GM23248 (cell line): Measurements from ENCODE around the gene GNAI1.

Experiments used
- EZH2 ChIP-seq: fragments of 200-600 bp; sonication (generic); IDR thresholded peaks from 2 replicates; pipeline ENCODE4 v1.6.1; 2018; ENCODE audit warnings: antibody characterized with exemption, mild to moderate bottlenecking; ENCODE audit not compliant: insufficient read depth, poor library complexity, severe bottlenecking
- EZH2phosphoT487 ChIP-seq: fragments of 200-600 bp; sonication (generic); IDR thresholded peaks from 2 replicates; pipeline ENCODE4 v1.6.1; 2018; ENCODE audit warnings: antibody characterized with exemption, moderate library complexity, mild to moderate bottlenecking, low read depth; ENCODE audit not compliant: insufficient read depth

DNA sequence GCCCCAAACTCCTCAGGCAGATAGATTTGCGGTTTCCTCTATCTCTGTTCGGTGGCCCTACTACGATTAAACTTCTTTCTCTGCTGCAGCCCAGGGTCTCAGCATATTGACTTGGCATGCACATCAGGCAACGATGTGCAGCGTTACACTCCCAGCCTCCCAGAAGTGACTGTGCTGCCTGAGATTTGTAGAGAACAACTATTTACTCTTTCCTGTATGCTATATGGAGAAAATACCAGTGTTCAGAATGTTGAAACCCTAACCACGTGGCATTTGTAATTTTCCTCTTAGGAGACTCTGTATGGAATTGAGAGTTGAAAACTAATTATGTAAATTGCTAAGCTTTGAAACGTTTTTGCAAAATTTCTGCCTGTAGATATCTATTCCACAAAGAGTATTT, 50.9 kb downstream of the GNAI1 start:
- no peak for TF ChIP-seq EZH2phosphoT487
- no peak for TF ChIP-seq EZH2
